ENCODE results near the gene PPA1.

The PPA1 gene

DNA sequence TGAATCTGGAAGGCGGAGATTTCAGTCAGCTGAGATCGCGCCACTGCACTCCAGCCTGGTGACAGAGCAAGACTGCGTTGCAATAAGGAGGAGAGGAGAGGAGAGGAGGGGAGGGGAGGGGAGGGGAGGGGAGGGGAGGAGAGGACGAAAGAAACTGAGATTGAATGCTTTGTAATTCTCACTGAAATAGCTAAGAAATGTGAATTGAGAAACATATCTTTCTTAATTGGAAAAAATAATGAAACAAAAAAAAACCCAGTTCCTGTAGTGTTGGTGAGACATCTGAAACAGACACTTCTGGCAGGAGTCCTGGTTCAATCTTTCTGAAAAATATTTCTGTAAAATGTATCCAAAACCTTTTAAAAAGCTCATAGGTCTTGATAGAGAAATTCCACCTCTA, 26.5 kb downstream of the PPA1 start:
- DNase-seq (ENCODE audit: low read depth), result no peak
- TF ChIP-seq, protein P1, sequence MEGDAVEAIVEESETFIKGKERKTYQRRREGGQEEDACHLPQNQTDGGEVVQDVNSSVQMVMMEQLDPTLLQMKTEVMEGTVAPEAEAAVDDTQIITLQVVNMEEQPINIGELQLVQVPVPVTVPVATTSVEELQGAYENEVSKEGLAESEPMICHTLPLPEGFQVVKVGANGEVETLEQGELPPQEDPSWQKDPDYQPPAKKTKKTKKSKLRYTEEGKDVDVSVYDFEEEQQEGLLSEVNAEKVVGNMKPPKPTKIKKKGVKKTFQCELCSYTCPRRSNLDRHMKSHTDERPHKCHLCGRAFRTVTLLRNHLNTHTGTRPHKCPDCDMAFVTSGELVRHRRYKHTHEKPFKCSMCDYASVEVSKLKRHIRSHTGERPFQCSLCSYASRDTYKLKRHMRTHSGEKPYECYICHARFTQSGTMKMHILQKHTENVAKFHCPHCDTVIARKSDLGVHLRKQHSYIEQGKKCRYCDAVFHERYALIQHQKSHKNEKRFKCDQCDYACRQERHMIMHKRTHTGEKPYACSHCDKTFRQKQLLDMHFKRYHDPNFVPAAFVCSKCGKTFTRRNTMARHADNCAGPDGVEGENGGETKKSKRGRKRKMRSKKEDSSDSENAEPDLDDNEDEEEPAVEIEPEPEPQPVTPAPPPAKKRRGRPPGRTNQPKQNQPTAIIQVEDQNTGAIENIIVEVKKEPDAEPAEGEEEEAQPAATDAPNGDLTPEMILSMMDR (IDR thresholded peaks at IDR 0.05; ENCODE audit: control insufficient read depth, insufficient read depth, low read depth, low read length, missing control alignments), result no peak
- no peak overlapping the region for H3K4me3 ChIP-seq (ENCODE audit: control insufficient read depth, low read depth, low read length)

- no peak overlapping the region for H3K4me3 ChIP-seq (ENCODE audit: control insufficient read depth, low read depth, low read length)
- TF ChIP-seq, protein P1 (IDR thresholded peaks at IDR 0.05; ENCODE audit: control insufficient read depth, insufficient read depth, low read depth, low read length, missing control alignments), result no peak
- no peak for DNase-seq (ENCODE audit: low read depth)
Measured at GRCh38 chr10:70201105-70201504, 32.1 kb downstream of the PPA1 start.

DNA sequence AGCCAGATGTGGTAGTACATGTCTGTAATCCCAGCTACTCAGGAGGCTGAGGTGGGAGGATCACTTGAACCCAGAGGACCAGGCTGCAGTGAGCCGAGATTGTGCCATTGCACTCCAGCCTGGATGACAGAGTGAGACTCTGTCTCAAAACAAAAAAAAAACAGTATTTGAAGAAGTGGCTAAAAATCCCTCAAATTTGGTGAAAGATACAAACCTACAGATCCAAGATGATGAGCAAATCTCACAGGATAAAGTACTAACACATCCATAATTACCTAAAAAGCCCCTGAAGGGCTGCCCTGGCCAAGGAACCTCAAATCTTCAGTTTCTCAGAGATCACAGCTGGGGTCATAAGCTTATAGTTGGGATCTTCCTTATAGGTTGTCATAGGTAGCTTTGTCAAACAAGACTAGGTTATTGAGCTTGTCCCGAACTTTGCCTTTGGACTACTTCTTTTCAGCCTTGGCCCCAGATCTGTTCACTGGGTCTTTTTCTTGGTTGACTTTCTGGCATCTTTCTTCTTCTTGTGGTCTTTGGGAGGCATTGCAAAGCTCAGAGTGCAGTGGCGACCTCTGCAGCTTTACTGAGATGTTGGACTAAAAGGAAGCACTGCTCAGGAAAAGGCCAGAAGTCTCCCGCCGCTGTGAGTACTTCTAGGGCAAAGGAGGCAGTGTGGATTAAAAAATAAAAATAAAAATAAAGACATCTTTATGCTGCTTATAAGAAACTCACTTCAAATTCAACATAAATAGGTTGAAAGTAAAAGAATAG, 34.3 kb downstream of the PPA1 start:
- TF ChIP-seq, protein P1 (IDR thresholded peaks at IDR 0.05; ENCODE audit: control insufficient read depth, insufficient read depth, low read depth, low read length, missing control alignments), result no peak
- DNase-seq (ENCODE audit: low read depth), result no peak
- no peak overlapping the region for H3K4me3 ChIP-seq (ENCODE audit: control insufficient read depth, low read depth, low read length)

DNA sequence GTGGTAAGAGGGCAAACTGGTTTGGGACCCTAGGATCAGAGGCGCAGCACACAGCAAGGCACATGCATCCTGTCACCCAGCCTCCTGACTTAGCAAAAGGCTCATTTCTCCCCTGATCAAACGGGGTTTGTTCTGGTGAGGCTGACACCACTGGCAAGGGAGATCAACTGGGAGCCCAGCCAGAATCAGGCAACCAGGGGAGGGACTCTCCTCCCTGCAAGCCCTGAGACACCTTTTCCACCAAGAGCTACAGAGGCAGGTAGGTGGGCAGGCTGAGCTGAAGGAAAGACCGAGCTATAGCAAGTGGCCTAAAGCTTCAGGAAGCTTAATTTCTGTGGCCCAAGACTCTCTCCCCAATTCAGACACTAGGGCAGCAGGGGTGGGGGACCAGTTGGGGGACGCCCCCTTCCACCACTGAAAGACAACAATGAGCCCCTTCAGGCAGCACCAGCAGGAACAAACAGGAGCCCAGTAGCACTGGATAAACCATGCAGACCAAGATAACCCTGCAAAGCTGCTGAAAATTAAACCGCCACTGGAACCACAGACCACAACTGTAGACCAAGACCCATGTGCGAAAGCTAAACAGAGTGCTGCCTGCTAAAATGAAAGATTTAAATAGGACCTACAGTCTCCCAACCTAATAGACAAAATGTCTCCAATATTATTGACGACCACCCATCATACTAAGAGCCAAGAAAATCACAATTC, 35.8 kb downstream of the PPA1 start:
- TF ChIP-seq, protein P1 (IDR thresholded peaks at IDR 0.05; ENCODE audit: control insufficient read depth, insufficient read depth, low read depth, low read length, missing control alignments), result no peak
- no peak overlapping the region for H3K4me3 ChIP-seq (ENCODE audit: control insufficient read depth, low read depth, low read length)
- DNase-seq (ENCODE audit: low read depth), result no peak

- DNase-seq (ENCODE audit: low read depth), result no peak
- TF ChIP-seq, protein P1 (IDR thresholded peaks at IDR 0.05; ENCODE audit: control insufficient read depth, insufficient read depth, low read depth, low read length, missing control alignments), result no peak
- no peak overlapping the region for H3K4me3 ChIP-seq (ENCODE audit: control insufficient read depth, low read depth, low read length)
Measured at GRCh38 chr10:70193391-70193844, 39.8 kb downstream of the PPA1 start.

GRCh38 chr10:70192326-70192968, 40.8 kb downstream of the PPA1 start:
- DNase-seq (ENCODE audit: low read depth), result peak; percentile 37
- no peak overlapping the region for H3K4me3 ChIP-seq (ENCODE audit: control insufficient read depth, low read depth, low read length)
- TF ChIP-seq, protein P1 (IDR thresholded peaks at IDR 0.05; ENCODE audit: control insufficient read depth, insufficient read depth, low read depth, low read length, missing control alignments), result no peak
